ENCODE data around the gene VWA5B1. TPM values are rescaled to one million over a fixed set of nuclear protein-coding genes. Genes with fewer than 3 reads are reported as not detected.

The VWA5B1 gene
- total RNA-seq, 1 donor from 2014 or later: not detected

DNA sequence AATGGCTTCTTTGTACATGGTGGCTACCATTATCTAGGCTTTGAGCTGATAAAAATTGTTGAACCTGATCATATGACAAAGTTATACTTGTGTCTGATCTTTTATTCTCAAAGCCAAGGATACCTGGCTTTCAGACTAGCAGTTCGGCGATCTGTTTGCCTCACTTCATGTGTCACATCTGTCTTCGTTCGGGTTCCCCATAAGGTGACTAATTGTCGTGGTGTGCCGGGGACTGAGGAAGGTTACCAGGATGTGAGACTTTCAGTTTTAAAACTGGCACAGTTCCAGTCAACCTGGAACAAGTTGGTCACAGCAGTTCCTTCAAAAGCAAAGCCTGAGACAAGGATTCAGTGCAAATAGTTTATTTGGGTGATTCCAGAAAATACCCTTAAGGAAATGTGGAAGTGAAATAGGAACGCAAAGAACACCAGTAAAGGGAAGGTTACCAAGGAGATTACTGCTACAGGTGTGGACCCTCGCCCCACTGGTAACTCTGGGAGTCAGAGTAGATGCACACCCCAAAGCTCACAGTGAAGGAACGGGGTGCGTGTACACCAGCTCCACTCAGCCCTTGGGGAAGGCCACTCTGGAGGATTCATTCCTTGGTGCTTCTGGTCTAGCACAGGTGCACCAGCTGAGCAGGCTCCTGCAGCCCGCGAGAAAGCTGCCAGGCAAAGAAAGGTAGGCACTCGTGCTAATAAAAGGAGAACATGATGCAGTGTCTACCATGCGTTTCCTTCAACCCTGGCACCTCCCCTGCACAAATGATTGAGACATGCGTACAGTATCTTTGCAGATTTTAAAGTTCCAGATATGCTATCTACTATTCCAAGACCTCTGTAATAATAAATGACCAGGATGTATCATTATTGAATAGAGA lies 69.0 kb downstream of the VWA5B1 start:
- TF ChIP-seq, protein P1, sequence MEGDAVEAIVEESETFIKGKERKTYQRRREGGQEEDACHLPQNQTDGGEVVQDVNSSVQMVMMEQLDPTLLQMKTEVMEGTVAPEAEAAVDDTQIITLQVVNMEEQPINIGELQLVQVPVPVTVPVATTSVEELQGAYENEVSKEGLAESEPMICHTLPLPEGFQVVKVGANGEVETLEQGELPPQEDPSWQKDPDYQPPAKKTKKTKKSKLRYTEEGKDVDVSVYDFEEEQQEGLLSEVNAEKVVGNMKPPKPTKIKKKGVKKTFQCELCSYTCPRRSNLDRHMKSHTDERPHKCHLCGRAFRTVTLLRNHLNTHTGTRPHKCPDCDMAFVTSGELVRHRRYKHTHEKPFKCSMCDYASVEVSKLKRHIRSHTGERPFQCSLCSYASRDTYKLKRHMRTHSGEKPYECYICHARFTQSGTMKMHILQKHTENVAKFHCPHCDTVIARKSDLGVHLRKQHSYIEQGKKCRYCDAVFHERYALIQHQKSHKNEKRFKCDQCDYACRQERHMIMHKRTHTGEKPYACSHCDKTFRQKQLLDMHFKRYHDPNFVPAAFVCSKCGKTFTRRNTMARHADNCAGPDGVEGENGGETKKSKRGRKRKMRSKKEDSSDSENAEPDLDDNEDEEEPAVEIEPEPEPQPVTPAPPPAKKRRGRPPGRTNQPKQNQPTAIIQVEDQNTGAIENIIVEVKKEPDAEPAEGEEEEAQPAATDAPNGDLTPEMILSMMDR (IDR thresholded peaks at IDR 0.05): no peak
- Mint-ChIP-seq H3K9me3 (no peaks in the 10 kb centered on the region), H3K36me3 (ENCODE audit: low read depth) (no peaks in the 10 kb centered on the region), H3K4me3 (no peak overlapping the region), H3K27ac (no peak overlapping the region), H3K27me3 (peaks cover 46% of the 10 kb centered on the region), H3K4me1 (peaks cover 3% of the 10 kb centered on the region)
- DNase-seq: no peak
- intact Hi-C loops (cut with micrococcal nuclease): no loop called here
- CTCF ChIA-PET: no interaction called here
- no peak for ATAC-seq (ENCODE audit: low read depth)
- POLR2A ChIA-PET: no interaction called here

DNA sequence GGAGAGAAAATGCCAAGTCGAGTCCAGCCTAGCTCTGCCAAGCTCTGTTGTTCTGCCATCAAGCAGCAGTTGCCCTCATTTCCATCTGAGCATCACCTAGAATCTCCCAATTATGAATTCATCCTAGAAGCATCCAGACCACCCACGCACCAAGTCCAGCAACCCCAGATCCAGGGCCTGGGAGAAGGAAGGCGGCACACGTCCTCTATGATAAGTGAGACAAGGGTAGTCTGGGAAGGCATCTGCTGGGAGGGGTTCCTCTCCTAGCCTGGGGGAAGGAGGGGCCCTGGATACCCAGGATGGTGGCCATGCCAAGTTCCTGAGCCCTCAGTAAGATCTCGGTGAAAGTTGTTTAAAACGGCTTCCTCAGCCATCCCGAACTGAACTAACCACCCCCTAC lies 70.7 kb downstream of the VWA5B1 start:
- DNase-seq (no peak), ATAC-seq (ENCODE audit: low read depth) (no peak)
- Mint-ChIP-seq H3K4me3 (no peak overlapping the region), H3K27ac (no peak overlapping the region), H3K4me1 (peaks cover 3% of the 10 kb centered on the region), H3K9me3 (no peaks in the 10 kb centered on the region), H3K27me3 (peaks cover 56% of the 10 kb centered on the region), H3K36me3 (ENCODE audit: low read depth) (no peaks in the 10 kb centered on the region)
- intact Hi-C loops (cut with micrococcal nuclease): no loop called here
- TF ChIP-seq, protein P1 (IDR thresholded peaks at IDR 0.05): no peak
- CTCF ChIA-PET: interaction anchor here (1.6 kb wide), 1 partner anchor 132 kb away, joined by 5 read pairs; no protein-coding TSS in a partner anchor
- POLR2A ChIA-PET: no interaction called here

DNA sequence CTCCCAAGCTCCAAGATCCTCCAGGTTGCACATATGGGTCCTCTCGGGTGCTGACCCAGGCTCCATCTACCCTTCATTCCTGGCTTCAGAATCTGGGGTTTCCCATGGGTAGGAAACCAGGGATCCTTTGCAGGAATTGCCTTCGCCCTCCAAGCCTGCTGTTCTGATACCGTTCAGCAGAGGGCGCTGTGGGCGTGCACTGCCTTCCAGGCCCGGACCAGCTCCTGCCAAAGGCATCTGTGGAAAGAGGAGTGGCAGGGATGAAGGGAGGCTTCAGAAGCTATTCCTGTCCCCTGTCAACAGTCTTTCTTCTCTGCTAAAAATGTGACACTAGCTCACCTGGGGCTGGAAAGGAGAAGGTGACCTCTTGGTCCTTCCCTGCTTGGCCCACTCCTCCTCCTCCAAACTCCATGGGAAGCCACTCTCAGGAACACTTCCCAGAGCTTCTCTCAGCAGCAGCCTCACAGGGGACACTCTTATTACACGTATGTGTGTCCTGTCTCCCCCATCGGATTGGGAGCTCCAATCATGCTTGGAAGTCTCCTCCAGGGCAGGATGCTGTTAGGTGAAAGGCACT lies 71.2 kb downstream of the VWA5B1 start:
- intact Hi-C loops (cut with micrococcal nuclease): loop anchor here (1.0 kb wide), 1 partner anchor 132 kb away; no protein-coding TSS in a partner anchor

DNA sequence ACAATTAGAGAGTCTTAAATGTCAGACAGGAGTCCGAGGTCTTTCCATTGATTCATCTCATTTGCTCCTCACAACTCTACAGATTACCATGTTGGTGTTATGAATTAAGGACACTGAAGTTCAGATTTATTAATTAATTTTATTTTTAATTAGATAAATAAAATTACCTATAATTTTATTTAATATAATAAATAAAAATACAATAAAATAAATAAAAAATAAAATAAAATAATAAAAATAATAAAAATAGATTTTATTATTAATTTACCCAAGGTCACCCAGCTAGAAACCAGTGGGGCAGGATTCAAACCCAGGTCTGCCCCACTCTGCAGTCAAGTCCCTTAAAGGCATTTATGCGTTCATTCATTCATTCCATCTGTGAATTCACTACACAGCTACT lies 72.2 kb downstream of the VWA5B1 start:
- Mint-ChIP-seq H3K27ac (no peak overlapping the region), H3K4me1 (peaks cover 7% of the 10 kb centered on the region), H3K36me3 (ENCODE audit: low read depth) (no peaks in the 10 kb centered on the region), H3K4me3 (no peak overlapping the region), H3K27me3 (peaks cover 64% of the 10 kb centered on the region), H3K9me3 (no peaks in the 10 kb centered on the region)
- intact Hi-C loops (cut with micrococcal nuclease): loop anchor here (1.0 kb wide), 1 partner anchor 131 kb away; no protein-coding TSS in a partner anchor
- ATAC-seq (ENCODE audit: low read depth) (no peak), DNase-seq (no peak)
- CTCF ChIA-PET: interaction anchor here (1.4 to 1.6 kb wide), 2 partner anchors 8 to 131 kb away, joined by 4 to 5 read pairs; no protein-coding TSS in a partner anchor
- POLR2A ChIA-PET: no interaction called here
- TF ChIP-seq, protein P1 (IDR thresholded peaks at IDR 0.05): no peak

More for the DNA sequence above, 71.2 kb downstream of the VWA5B1 start:
- TF ChIP-seq, protein P1 (IDR thresholded peaks at IDR 0.05): no peak
- ATAC-seq (ENCODE audit: low read depth): no peak
- DNase-seq: no peak
- POLR2A ChIA-PET: no interaction called here
- H3K27me3 Mint-ChIP-seq: peaks cover 56% of the 10 kb centered on the region
- H3K4me1 Mint-ChIP-seq: peaks cover 3% of the 10 kb centered on the region
- H3K27ac Mint-ChIP-seq: no peak overlapping the region
- no peaks in the 10 kb centered on the region for H3K9me3 Mint-ChIP-seq
- CTCF ChIA-PET: interaction anchor here (1.4 to 1.6 kb wide), 2 partner anchors 9 to 132 kb away, joined by 4 to 5 read pairs; no protein-coding TSS in a partner anchor
- H3K4me3 Mint-ChIP-seq: no peak overlapping the region
- no peaks in the 10 kb centered on the region for H3K36me3 Mint-ChIP-seq (ENCODE audit: low read depth)

DNA sequence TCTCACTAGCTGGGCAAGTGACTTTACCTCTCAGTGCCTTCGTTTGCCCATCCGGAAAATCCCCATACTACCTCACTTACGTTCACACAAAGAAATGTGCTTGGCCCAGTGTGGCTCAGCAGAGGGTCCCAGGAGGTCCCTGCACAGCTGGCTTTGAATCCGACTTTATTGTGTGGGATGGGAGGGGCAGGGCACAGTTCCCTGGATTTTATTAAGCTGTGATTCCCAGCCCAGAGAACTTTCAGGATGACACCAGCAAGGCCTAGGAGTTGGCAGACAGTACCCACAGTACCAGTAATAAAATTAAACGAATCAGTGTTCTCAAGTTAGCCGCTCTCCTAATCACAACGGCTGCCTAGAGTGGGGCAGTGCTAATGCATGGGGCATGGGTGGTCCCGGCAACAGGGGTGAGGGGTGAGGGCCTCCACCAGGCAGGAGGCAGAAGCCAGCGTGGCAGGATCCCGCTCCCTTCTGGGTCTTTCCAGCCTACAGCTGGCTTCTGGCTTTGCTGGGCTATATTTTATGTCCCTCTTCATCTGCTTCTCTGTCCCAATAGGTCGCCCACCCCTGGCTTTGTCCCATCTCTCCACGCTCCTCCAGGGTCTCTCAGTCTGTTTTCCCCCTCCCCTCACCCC lies 74.9 kb downstream of the VWA5B1 start:
- ChIA-PET CTCF (no interaction called here), POLR2A (no interaction called here)
- intact Hi-C loops (cut with micrococcal nuclease): no loop called here
- H3K9me3 Mint-ChIP-seq: no peaks in the 10 kb centered on the region
- no peak overlapping the region for H3K4me3 Mint-ChIP-seq
- peaks cover 61% of the 10 kb centered on the region for H3K27me3 Mint-ChIP-seq
- ATAC-seq (ENCODE audit: low read depth) (no peak), DNase-seq (no peak)
- H3K27ac Mint-ChIP-seq: no peak overlapping the region
- TF ChIP-seq, protein P1 (IDR thresholded peaks at IDR 0.05): no peak
- peaks cover 4% of the 10 kb centered on the region for H3K4me1 Mint-ChIP-seq
- no peaks in the 10 kb centered on the region for H3K36me3 Mint-ChIP-seq (ENCODE audit: low read depth)

Data from activated B cell treated with CpG ODN at 0.5 μM for 24 hours (primary cell).